CD1c-positive myeloid dendritic cell (primary cell): ENCODE measurements around the gene ZNF177.
A peak's percentile ranks its signal among the peaks of the same experiment; 100 is the strongest.

ENCODE experiments used
- DNase-seq: peaks from one replicate; pipeline ENCODE4 v3.0.0-alpha.2; 2016; ENCODE audit errors: extremely low spot score

The ZNF177 gene

DNA sequence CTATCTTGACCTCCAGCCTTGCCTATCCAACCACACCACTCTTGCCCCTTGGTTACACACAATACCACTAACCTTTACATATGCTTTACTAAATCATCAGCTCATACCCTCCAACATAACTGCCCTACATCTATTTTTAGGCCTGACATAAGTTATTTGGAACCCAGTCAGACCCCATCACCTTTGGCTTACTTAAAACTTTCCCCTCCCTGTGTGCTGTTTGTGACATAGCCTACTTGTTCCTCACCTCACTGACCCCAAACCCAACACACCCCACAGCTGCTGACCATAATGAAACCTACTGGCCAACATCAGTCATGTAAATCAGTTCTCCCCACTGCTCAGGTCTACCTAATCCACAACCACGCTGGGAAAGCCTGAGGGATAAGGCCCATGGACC, 67.6 kb downstream of the ZNF177 start:
- no peak for DNase-seq

GRCh38 chr19:9431475-9431874, 68.7 kb downstream of the ZNF177 start:
- DNase-seq, result peak; percentile 17
